Glutamatergic neuron (in vitro differentiated cells): Measurements from ENCODE around the gene NARS2. TPM values are rescaled to one million over a fixed set of nuclear protein-coding genes. Genes with fewer than 3 reads are reported as not detected.

Source experiments
- DNase-seq: peaks from one replicate; pipeline ENCODE4 v3.0.0; 2022
- H3K27ac Mint-ChIP-seq: one replicate; pipeline ENCODE4 v1.8.0; 2020; ENCODE audit warnings: mild to moderate bottlenecking, mixed read lengths, inconsistent platforms; ENCODE audit not compliant: unreplicated experiment
- H3K27me3 Mint-ChIP-seq: one replicate; pipeline ENCODE4 v1.8.0; 2020; ENCODE audit warnings: mild to moderate bottlenecking, moderate library complexity, mixed read lengths, inconsistent platforms; ENCODE audit not compliant: unreplicated experiment
- H3K36me3 Mint-ChIP-seq: one replicate; pipeline ENCODE4 v1.8.0; 2020; ENCODE audit warnings: mild to moderate bottlenecking, mixed read lengths, inconsistent platforms; ENCODE audit not compliant: unreplicated experiment
- H3K4me1 Mint-ChIP-seq: one replicate; pipeline ENCODE4 v1.8.0; 2020; ENCODE audit warnings: mild to moderate bottlenecking, low read depth, mixed read lengths, inconsistent platforms; ENCODE audit not compliant: unreplicated experiment
- H3K4me3 Mint-ChIP-seq: one replicate; pipeline ENCODE4 v1.8.0; 2020; ENCODE audit warnings: mild to moderate bottlenecking, mixed read lengths, inconsistent platforms; ENCODE audit not compliant: unreplicated experiment
- H3K9me3 Mint-ChIP-seq: one replicate; pipeline ENCODE4 v1.8.0; 2020; ENCODE audit warnings: mild to moderate bottlenecking, moderate library complexity, mixed read lengths, inconsistent platforms; ENCODE audit not compliant: unreplicated experiment
- CTCF ChIP-seq: fragments of 200-600 bp; sonication (generic); IDR thresholded peaks from one replicate; pipeline ENCODE4 v1.5.0; 2021; ENCODE audit not compliant: partially characterized antibody, unreplicated experiment
- total RNA-seq: library from RNA; stranded (reverse); fragmentation: NEBNext Ultra II Directional; extraction: Animal tissue kit (Norgen Biotek cat#: 25700); gene quantifications from one replicate; pipeline ENCODE4 v1.2.1, GENCODE V29; 2021; ENCODE audit not compliant: unreplicated experiment

The NARS2 gene
- total RNA-seq, 1 donor from 2014 or later = 21.1 TPM

DNA sequence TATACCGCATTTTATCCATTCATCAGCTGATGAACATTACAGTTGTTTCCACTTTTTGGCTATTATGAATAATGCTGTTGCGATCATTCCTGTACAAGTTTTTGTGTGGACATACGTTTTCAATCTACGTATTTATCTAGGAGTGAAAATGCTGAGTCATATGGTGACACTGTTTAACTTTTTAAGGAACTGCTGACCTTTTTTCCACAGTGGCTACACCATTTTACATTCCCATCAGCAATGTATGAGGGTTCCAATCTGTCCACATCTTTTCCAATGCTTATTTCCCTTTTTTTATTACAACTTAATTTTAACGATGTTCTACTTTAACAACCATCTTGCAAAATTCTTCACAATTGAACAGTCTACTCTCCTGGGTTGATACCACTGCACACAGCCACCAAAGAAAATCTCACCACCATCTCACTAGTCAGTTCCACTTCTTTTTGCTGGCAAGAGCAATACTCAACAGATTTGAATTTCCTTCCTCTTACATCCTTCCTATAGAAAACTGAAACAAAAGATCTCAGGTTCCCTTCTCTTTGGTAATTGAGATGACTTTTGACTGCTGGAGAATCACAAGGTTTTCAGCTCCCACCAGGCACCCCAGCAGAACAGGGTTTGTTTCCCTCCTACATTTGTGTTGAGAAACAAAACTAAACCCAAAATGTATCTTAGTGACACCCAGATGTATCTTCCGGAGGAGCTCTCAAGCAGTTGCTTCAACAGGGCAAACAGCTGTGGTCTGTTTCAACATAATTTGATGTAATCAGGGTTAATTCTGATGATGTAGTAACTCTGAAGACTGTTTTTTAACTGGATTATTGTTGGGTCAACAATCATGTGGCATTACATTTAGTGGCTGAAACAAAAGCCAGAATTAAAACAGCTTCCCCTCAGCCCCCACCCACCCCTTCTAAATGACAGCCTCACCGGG, 150.1 kb downstream of the NARS2 start:
- no peak for TF ChIP-seq CTCF
- Mint-ChIP-seq H3K27ac (no peak overlapping the region), H3K9me3 (peaks cover 2% of the 10 kb centered on the region), H3K4me3 (no peak overlapping the region), H3K27me3 (peaks cover 2% of the 10 kb centered on the region), H3K4me1 (peaks cover 12% of the 10 kb centered on the region), H3K36me3 (no peaks in the 10 kb centered on the region)
- DNase-seq = no peak

DNA sequence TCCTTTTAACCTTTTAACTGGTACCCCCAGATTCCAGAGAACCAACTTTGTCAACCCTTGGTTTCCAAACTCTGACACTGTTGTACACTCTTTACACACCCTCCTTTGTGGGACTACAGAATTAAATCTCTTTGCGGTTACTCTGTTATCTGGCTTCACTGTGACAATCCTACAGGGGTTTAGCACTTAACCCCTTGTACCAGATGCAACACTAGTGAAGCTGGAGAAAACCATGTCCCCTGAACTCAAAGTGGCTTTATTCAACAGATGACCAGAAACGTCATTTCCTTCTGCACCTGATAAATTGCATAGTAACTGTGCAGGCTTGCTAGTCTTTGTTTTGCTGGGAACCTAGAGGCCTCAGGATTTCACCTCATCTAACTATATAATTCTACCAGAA, 151.4 kb downstream of the NARS2 start:
- no peak for DNase-seq
- Mint-ChIP-seq H3K9me3 (peaks cover 2% of the 10 kb centered on the region), H3K36me3 (no peaks in the 10 kb centered on the region), H3K4me3 (no peak overlapping the region), H3K4me1 (peaks cover 25% of the 10 kb centered on the region), H3K27ac (no peak overlapping the region), H3K27me3 (peaks cover 7% of the 10 kb centered on the region)
- TF ChIP-seq CTCF = no peak

GRCh38 chr11:78420796-78421209, 153.9 kb downstream of the NARS2 start:
- Mint-ChIP-seq H3K4me3 (no peak overlapping the region), H3K9me3 (peaks cover 8% of the 10 kb centered on the region)

GRCh38 chr11:78420255-78420764, 154.4 kb downstream of the NARS2 start:
- Mint-ChIP-seq H3K27ac (peak overlapping the region; percentile 23), H3K36me3 (no peaks in the 10 kb centered on the region), H3K4me1 (peaks cover 33% of the 10 kb centered on the region), H3K9me3 (peaks cover 8% of the 10 kb centered on the region), H3K27me3 (peaks cover 8% of the 10 kb centered on the region), H3K4me3 (peak overlapping the region; percentile 44)
- peak; percentile 75 for DNase-seq
- peak; percentile 70 for TF ChIP-seq CTCF

More at GRCh38 chr11:78420796-78421209, 153.9 kb downstream of the NARS2 start:
- Mint-ChIP-seq H3K4me1 (peaks cover 30% of the 10 kb centered on the region), H3K36me3 (no peaks in the 10 kb centered on the region), H3K27me3 (peaks cover 8% of the 10 kb centered on the region), H3K27ac (no peak overlapping the region)
- no peak for TF ChIP-seq CTCF
- DNase-seq = no peak

DNA sequence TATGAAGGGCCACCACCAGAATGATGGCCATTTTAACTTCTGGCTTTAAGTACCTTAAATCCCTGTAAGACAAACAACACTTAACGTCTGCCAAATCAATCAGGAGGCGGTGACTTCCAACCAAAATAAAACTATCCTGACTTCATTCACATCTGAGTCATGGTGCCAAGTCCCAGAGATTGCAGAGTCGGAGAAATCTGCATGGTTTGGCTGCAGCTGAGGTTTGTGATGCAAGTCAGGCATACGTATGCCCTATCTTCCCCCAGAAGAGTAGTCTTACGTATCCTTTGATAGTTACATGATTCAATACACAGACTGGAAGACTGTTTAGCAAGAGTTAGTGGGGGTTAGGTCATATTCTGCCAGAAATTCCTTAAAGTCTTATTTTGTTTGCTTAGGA, 155.3 kb downstream of the NARS2 start:
- peak overlapping the region; percentile 92 for H3K4me3 Mint-ChIP-seq
- H3K4me1 Mint-ChIP-seq = peaks cover 33% of the 10 kb centered on the region
- TF ChIP-seq CTCF = no peak
- DNase-seq = no peak
- no peak overlapping the region for H3K27ac Mint-ChIP-seq
- H3K36me3 Mint-ChIP-seq = no peaks in the 10 kb centered on the region
- H3K27me3 Mint-ChIP-seq = peaks cover 8% of the 10 kb centered on the region
- peaks cover 10% of the 10 kb centered on the region for H3K9me3 Mint-ChIP-seq
